Measurements from ENCODE around the gene STK32C. TPM values are rescaled to one million over a fixed set of nuclear protein-coding genes. Genes with fewer than 3 reads are reported as not detected.

The STK32C gene
- total RNA-seq, 1 experiment from 2014 or later: 16.5 TPM

- ChIA-PET CTCF (no interaction called here), POLR2A (ENCODE audit: low non-redundant PET) (no interaction called here)
- intact Hi-C loops (cut with micrococcal nuclease; ENCODE audit: unreplicated experiment): no loop called here
Observed at GRCh38 chr10:132277311-132277741, 30.4 kb downstream of the STK32C start.

DNA sequence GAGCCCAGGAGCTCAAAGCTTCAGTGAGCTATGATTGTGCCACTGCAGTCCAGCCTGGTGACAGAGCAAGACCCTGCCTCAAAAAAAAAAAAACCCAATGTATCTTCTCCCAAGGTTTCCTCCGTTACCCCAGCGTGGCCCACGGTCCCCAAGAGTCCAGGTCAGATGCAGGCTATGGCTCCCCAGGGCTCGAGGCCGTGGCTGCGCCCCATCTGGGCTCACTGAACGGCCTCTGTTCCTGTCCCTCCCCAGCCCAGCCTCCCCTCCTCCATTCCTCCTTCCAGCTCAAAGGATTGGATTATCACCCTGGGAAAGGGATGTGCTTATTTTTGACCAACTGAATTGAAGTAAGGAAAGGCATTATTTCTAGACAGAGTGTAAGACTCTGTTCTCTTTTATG lies 31.0 kb downstream of the STK32C start:
- intact Hi-C loops (cut with micrococcal nuclease; ENCODE audit: unreplicated experiment): no loop called here
- Histone ChIP-seq H3K27ac (ENCODE audit: low read depth, low read length, poor library complexity, severe bottlenecking) (no peak overlapping the region), H3K9me3 (ENCODE audit: low read depth, low read length, poor library complexity, severe bottlenecking) (no peaks in the 10 kb centered on the region), H3K4me3 (ENCODE audit: low read depth, low read length, poor library complexity, severe bottlenecking) (no peak overlapping the region), H3K27me3 (replicated peaks; ENCODE audit: insufficient read depth, low read depth, low read length, poor library complexity) (no peaks in the 10 kb centered on the region), H3K4me1 (ENCODE audit: insufficient read depth, low read length, poor library complexity, severe bottlenecking) (no peaks in the 10 kb centered on the region), H3K36me3 (ENCODE audit: insufficient read depth, low read length, poor library complexity, severe bottlenecking) (no peaks in the 10 kb centered on the region)
- ChIA-PET POLR2A (ENCODE audit: low non-redundant PET) (no interaction called here), CTCF (no interaction called here)
- DNase-seq (ENCODE audit: low spot score): no peak
- no peak for TF ChIP-seq CTCF (conservative IDR thresholded peaks at IDR 0.05; ENCODE audit: low read depth, low read length)
- no TSS peak for BruUV-seq (replicated peaks)

More at GRCh38 chr10:132277311-132277741, 30.4 kb downstream of the STK32C start:
- H3K27me3 ChIP-seq (replicated peaks; ENCODE audit: insufficient read depth, low read depth, low read length, poor library complexity): no peaks in the 10 kb centered on the region
- H3K36me3 ChIP-seq (ENCODE audit: insufficient read depth, low read length, poor library complexity, severe bottlenecking): no peaks in the 10 kb centered on the region
- no peak for DNase-seq (ENCODE audit: low spot score)
- H3K9me3 ChIP-seq (ENCODE audit: low read depth, low read length, poor library complexity, severe bottlenecking): no peaks in the 10 kb centered on the region
- TF ChIP-seq CTCF (conservative IDR thresholded peaks at IDR 0.05; ENCODE audit: low read depth, low read length) (no peak), EZH2 (IDR thresholded peaks at IDR 0.05; ENCODE audit: borderline replicate concordance, low read depth, low read length, poor library complexity, severe bottlenecking) (no peak)
- no peak overlapping the region for H3K4me3 ChIP-seq (ENCODE audit: low read depth, low read length, poor library complexity, severe bottlenecking)
- no TSS peak for BruUV-seq (replicated peaks)
- no peak overlapping the region for H3K27ac ChIP-seq (ENCODE audit: low read depth, low read length, poor library complexity, severe bottlenecking)
- no peaks in the 10 kb centered on the region for H3K4me1 ChIP-seq (ENCODE audit: insufficient read depth, low read length, poor library complexity, severe bottlenecking)

GRCh38 chr10:132276179-132276675 lies 31.5 kb downstream of the STK32C start:
- Histone ChIP-seq H3K36me3 (ENCODE audit: insufficient read depth, low read length, poor library complexity, severe bottlenecking) (no peaks in the 10 kb centered on the region), H3K4me3 (ENCODE audit: low read depth, low read length, poor library complexity, severe bottlenecking) (no peak overlapping the region), H3K9me3 (ENCODE audit: low read depth, low read length, poor library complexity, severe bottlenecking) (no peaks in the 10 kb centered on the region), H3K27ac (ENCODE audit: low read depth, low read length, poor library complexity, severe bottlenecking) (no peak overlapping the region), H3K4me1 (ENCODE audit: insufficient read depth, low read length, poor library complexity, severe bottlenecking) (no peaks in the 10 kb centered on the region), H3K27me3 (replicated peaks; ENCODE audit: insufficient read depth, low read depth, low read length, poor library complexity) (no peaks in the 10 kb centered on the region)
- TF ChIP-seq EZH2 (IDR thresholded peaks at IDR 0.05; ENCODE audit: borderline replicate concordance, low read depth, low read length, poor library complexity, severe bottlenecking) (no peak), CTCF (conservative IDR thresholded peaks at IDR 0.05; ENCODE audit: low read depth, low read length) (no peak)
- no TSS peak for BruUV-seq (replicated peaks)
- ChIA-PET POLR2A (ENCODE audit: low non-redundant PET) (no interaction called here), CTCF (no interaction called here)
- DNase-seq (ENCODE audit: low spot score): no peak
- intact Hi-C loops (cut with micrococcal nuclease; ENCODE audit: unreplicated experiment): no loop called here

Measured in A673 (cell line).